GM12891 (cell line): ENCODE measurements around the gene ZER1.

Experiments
- POLR2A ChIP-seq: IDR thresholded peaks from 2 replicates; pipeline ENCODE4 v1.6.1; 2011; ENCODE audit warnings: low read depth, low read length, control low read depth
- POLR2AphosphoS5 ChIP-seq: IDR thresholded peaks from 2 replicates; pipeline ENCODE4 v1.6.1; 2011; ENCODE audit warnings: low read depth, low read length, control low read depth

GRCh38 chr9:128704356-128704670 is 67.4 kb downstream of the ZER1 start:
- TF ChIP-seq POLR2AphosphoS5 (no peak), POLR2A (no peak)
